ENCODE results near the gene ALPK1. TPM values are rescaled to one million over a fixed set of nuclear protein-coding genes. Genes with fewer than 3 reads are reported as not detected.

Gene ALPK1
- polyA plus RNA-seq, 1 of the 3 experiments (the other 2 are of a cell fraction) = 2.8 TPM

DNA sequence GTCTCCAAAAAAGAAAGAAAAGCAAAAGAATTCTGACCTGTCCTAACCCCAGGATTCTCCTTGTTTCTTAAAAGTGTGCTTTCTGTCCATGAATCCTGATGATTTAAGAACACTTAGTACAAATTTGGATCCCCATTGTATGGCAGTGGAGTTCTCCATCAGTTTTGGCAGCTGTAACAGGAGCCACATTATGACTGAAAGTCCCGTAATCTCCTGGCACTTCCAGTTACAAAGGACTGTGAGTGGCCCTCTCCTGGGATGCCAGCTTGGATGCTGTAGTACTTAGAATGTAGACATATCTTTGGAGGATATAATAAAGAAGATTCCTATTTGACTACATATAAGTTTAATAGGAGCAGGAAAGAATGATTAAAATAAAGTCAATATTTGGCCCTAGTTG, 44.9 kb upstream of the ALPK1 start (continued):
- TF ChIP-seq SMC3 (IDR thresholded peaks at IDR 0.05; ENCODE audit: low read depth, low read length) (no peak), MEF2A (IDR thresholded peaks at IDR 0.05; ENCODE audit: borderline replicate concordance, low read depth) (no peak), IRF3 (IDR thresholded peaks at IDR 0.05; ENCODE audit: low read depth, low read length) (no peak), RCOR1 (IDR thresholded peaks at IDR 0.05; ENCODE audit: low read length) (no peak)
- TF ChIP-seq, protein P1, sequence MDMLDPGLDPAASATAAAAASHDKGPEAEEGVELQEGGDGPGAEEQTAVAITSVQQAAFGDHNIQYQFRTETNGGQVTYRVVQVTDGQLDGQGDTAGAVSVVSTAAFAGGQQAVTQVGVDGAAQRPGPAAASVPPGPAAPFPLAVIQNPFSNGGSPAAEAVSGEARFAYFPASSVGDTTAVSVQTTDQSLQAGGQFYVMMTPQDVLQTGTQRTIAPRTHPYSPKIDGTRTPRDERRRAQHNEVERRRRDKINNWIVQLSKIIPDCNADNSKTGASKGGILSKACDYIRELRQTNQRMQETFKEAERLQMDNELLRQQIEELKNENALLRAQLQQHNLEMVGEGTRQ (IDR thresholded peaks at IDR 0.05; ENCODE audit: borderline replicate concordance, low read depth, low read length) = no peak

- TF ChIP-seq MXI1 (IDR thresholded peaks at IDR 0.05; ENCODE audit: low read depth, low read length) = no peak
- TF ChIP-seq TEAD4 (IDR thresholded peaks at IDR 0.05; ENCODE audit: borderline replicate concordance, insufficient read depth) = no peak
- no peak for TF ChIP-seq RAD21 (IDR thresholded peaks at IDR 0.05; ENCODE audit: low read length)
- TF ChIP-seq, protein P2, sequence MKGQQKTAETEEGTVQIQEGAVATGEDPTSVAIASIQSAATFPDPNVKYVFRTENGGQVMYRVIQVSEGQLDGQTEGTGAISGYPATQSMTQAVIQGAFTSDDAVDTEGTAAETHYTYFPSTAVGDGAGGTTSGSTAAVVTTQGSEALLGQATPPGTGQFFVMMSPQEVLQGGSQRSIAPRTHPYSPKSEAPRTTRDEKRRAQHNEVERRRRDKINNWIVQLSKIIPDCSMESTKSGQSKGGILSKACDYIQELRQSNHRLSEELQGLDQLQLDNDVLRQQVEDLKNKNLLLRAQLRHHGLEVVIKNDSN (IDR thresholded peaks at IDR 0.05; ENCODE audit: borderline replicate concordance, low read depth) = no peak
- TF ChIP-seq FOXJ3 (CRISPR knock-in tag; IDR thresholded peaks at IDR 0.05) = no peak
- no peak for TF ChIP-seq TCF12 (IDR thresholded peaks at IDR 0.05)
- no peak for TF ChIP-seq SMC3 (IDR thresholded peaks at IDR 0.05; ENCODE audit: low read depth, low read length)
- no peak for TF ChIP-seq PBX3 (IDR thresholded peaks at IDR 0.05)
- no peak for TF ChIP-seq EP300 (IDR thresholded peaks at IDR 0.05; ENCODE audit: borderline replicate concordance in 1 of 2, low read depth in 1 of 2, low read length in 1 of 2)
- no peak for TF ChIP-seq CTCF (IDR thresholded peaks at IDR 0.05)
- TF ChIP-seq EZH2phosphoT487 (IDR thresholded peaks at IDR 0.05; ENCODE audit: borderline replicate concordance, low read depth) = no peak
- TF ChIP-seq CHD2 (IDR thresholded peaks at IDR 0.05; ENCODE audit: low read length, partially characterized antibody) = no peak
- TF ChIP-seq RFX5 (IDR thresholded peaks at IDR 0.05; ENCODE audit: low read length) = no peak
- TF ChIP-seq YY1 (IDR thresholded peaks at IDR 0.05; ENCODE audit: low read depth) = no peak
- TF ChIP-seq JUND (IDR thresholded peaks at IDR 0.05) = no peak
- no peak for TF ChIP-seq FOXM1 (IDR thresholded peaks at IDR 0.05; ENCODE audit: low read depth)
- TF ChIP-seq, protein P3, sequence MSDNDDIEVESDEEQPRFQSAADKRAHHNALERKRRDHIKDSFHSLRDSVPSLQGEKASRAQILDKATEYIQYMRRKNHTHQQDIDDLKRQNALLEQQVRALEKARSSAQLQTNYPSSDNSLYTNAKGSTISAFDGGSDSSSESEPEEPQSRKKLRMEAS (IDR thresholded peaks at IDR 0.05; ENCODE audit: low read depth) = no peak
- TF ChIP-seq MEF2A (IDR thresholded peaks at IDR 0.05; ENCODE audit: borderline replicate concordance, low read depth) = no peak
- TF ChIP-seq IRF3 (IDR thresholded peaks at IDR 0.05; ENCODE audit: low read depth, low read length) = no peak
- no peak for TF ChIP-seq FOSL2 (IDR thresholded peaks at IDR 0.05; ENCODE audit: borderline replicate concordance, low read depth)
- DNase-seq = no peak
- no peak overlapping the region for H3K4me3 ChIP-seq (ENCODE audit: low read depth in 2 of 2, low read length in 1 of 2)
- H4K20me1 ChIP-seq (ENCODE audit: insufficient read depth) = no peaks in the 10 kb centered on the region
- peaks cover 16 to 19% of the 10 kb centered on the region in 2 experiments for H3K36me3 ChIP-seq (replicated peaks in 1 of 2; ENCODE audit: control insufficient read depth in 1 of 2, insufficient read depth in 2 of 2, low read length in 1 of 2)
- H3K79me2 ChIP-seq (ENCODE audit: insufficient read depth) = no peaks in the 10 kb centered on the region
- ChIA-PET POLR2A (no interaction called here), CTCF (no interaction called here)
- no peaks in the 10 kb centered on the region for H3K9me3 ChIP-seq
- H3K4me1 ChIP-seq (ENCODE audit: control insufficient read depth in 1 of 2, insufficient read depth in 2 of 2, low read depth in 1 of 2, low read length in 1 of 2) = peaks cover 0 to 5% of the 10 kb centered on the region in 2 experiments; a peak in 2 of 4 replicates
- no peak overlapping the region for H2AFZ ChIP-seq (ENCODE audit: low read depth)
- no peaks in the 10 kb centered on the region for H3F3A ChIP-seq (replicated peaks; ENCODE audit: insufficient read depth)
- H3K9me2 ChIP-seq = no peaks in the 10 kb centered on the region; the same call in 1 of the 2 replicates
- 95% methylated on average over 2 of the region's 2 CpGs for WGBS (ENCODE audit: low lambda C conversion rate)
- H3K27ac ChIP-seq (ENCODE audit: low read depth in 2 of 2, low read length in 1 of 2) = no peak overlapping the region
- no peak overlapping the region for H3K4me2 ChIP-seq
- no peak overlapping the region for H3K9ac ChIP-seq
- no peaks in the 10 kb centered on the region for H3K27me3 ChIP-seq (ENCODE audit: insufficient read depth)
Measured at GRCh38 chr4:112253382-112254000, 43.7 kb upstream of the ALPK1 start.
